ENCODE data around the gene CHMP2B. TPM values are rescaled to one million over a fixed set of nuclear protein-coding genes. Genes with fewer than 3 reads are reported as not detected.

The CHMP2B gene, protein sequence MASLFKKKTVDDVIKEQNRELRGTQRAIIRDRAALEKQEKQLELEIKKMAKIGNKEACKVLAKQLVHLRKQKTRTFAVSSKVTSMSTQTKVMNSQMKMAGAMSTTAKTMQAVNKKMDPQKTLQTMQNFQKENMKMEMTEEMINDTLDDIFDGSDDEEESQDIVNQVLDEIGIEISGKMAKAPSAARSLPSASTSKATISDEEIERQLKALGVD
- total RNA-seq = 28.2 TPM

DNA sequence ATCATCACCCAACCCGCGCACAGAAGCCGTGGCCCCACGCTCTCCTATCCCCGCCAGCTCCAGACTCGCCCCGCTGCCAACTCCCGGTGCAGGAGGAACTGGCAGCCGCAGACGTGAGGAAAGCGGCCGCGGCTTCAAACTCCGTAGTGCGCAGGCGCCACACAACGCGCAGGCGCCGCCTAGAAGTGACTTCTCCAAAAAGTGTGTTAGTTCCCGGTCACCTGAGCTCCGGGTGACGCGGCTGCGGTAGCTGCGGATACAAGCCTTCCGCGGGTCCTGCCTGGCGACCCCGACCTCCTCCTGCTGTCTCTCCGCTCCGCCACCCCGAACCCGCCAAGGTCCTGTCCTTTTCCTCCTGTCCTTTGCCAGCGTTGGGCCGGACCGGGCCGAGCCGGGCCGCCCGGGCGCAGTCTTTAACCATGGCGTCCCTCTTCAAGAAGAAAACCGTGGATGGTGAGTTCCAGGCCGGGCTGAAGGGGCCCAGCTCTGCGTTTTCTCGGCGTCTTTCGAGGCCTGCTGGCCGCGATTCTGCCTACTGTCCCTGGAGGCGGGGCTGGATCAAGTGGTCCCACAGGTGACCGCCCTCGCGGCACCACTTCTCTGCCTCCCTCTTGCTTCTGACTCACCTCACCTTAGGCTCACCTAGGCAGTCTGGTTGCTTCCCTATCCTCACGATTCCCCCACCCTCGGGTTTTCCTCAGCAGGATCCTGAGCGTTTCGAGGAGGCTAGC, at the start of gene CHMP2B:
TSS of gene CHMP2B (plus strand) at position 206 of the 731 bp plus-strand sequence. CDS start at position 420, 214 bp downstream.
- peak; percentile 96 to 97 for DNase-seq (ENCODE audit: extremely low spot score in 2 of 2)
- intact Hi-C loops (cut with DNase I) = no loop called here
- peak within 1 kb of the TSS; percentile 94 for H3K27ac ChIP-seq
- TF ChIP-seq, protein P1, sequence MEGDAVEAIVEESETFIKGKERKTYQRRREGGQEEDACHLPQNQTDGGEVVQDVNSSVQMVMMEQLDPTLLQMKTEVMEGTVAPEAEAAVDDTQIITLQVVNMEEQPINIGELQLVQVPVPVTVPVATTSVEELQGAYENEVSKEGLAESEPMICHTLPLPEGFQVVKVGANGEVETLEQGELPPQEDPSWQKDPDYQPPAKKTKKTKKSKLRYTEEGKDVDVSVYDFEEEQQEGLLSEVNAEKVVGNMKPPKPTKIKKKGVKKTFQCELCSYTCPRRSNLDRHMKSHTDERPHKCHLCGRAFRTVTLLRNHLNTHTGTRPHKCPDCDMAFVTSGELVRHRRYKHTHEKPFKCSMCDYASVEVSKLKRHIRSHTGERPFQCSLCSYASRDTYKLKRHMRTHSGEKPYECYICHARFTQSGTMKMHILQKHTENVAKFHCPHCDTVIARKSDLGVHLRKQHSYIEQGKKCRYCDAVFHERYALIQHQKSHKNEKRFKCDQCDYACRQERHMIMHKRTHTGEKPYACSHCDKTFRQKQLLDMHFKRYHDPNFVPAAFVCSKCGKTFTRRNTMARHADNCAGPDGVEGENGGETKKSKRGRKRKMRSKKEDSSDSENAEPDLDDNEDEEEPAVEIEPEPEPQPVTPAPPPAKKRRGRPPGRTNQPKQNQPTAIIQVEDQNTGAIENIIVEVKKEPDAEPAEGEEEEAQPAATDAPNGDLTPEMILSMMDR (IDR thresholded peaks at IDR 0.05) = no peak
- TF ChIP-seq POLR2A (IDR thresholded peaks at IDR 0.05) (peak in 1 of 2 donors; percentile 79), POLR2AphosphoS5 (IDR thresholded peaks at IDR 0.05; ENCODE audit: insufficient read depth in 1 of 2, low read depth in 1 of 2) (peak; percentile 87 to 98)
- peaks cover 39% of the 10 kb centered on the region for H3K4me1 ChIP-seq
- H3K27me3 ChIP-seq = no peaks in the 10 kb centered on the region
- no peaks in the 10 kb centered on the region for H3K36me3 ChIP-seq
- peak within 1 kb of the TSS; percentile 71 to 75 for H3K4me3 ChIP-seq
- H3K9me3 ChIP-seq = no peaks in the 10 kb centered on the region

DNA sequence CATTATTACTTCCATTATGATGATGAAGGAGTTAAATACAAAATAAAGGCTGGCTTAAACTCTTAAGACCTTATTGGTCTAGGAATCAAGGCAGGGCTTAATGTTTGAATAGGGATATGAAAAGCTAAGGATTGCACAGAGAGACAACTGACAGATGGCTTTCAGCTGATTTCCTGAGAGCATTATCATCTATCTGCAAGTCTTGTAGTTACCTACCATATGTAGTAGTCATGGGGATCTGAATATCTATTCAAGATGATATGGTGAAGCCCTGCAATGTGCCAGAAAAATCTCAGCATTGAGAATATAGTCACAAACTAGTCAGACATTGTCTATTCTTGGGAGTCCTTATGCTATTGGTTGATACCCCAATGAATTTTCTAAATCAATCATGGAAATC, 47.5 kb upstream of the CHMP2B start:
- DNase-seq (ENCODE audit: extremely low spot score in 2 of 2) = no peak
- H3K4me3 ChIP-seq = no peak overlapping the region
- no peaks in the 10 kb centered on the region for H3K9me3 ChIP-seq
- intact Hi-C loops (cut with DNase I) = no loop called here
- no peaks in the 10 kb centered on the region for H3K4me1 ChIP-seq
- no peak overlapping the region for H3K27ac ChIP-seq
- TF ChIP-seq POLR2AphosphoS5 (IDR thresholded peaks at IDR 0.05; ENCODE audit: insufficient read depth in 1 of 2, low read depth in 1 of 2) (no peak), POLR2A (IDR thresholded peaks at IDR 0.05) (no peak)
- TF ChIP-seq, protein P1 (IDR thresholded peaks at IDR 0.05) = no peak
- no peaks in the 10 kb centered on the region for H3K27me3 ChIP-seq
- no peaks in the 10 kb centered on the region for H3K36me3 ChIP-seq

DNA sequence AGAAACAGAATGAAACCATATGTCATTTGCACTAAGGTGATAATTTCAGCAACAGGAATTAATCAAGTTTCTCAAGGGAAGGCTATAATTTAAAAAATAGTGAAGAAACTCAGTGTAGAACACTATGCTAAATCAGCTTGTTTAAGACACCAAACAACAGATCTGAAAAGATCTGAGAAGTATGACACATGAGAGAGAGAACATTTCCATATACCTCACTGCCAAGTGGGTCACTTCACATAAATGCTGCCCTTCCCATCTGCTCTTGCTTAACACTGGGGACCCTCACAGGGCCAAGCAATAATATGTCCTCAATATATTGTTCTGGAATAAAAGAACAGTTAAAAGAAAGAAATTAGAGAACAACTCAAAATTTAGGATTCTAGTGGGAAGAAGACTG, 45.6 kb upstream of the CHMP2B start:
- Histone ChIP-seq H3K9me3 (no peaks in the 10 kb centered on the region), H3K4me1 (no peaks in the 10 kb centered on the region), H3K36me3 (no peaks in the 10 kb centered on the region), H3K27me3 (no peaks in the 10 kb centered on the region), H3K27ac (no peak overlapping the region), H3K4me3 (no peak overlapping the region)
- intact Hi-C loops (cut with DNase I) = no loop called here
- DNase-seq (ENCODE audit: extremely low spot score in 2 of 2) = no peak
- TF ChIP-seq POLR2A (IDR thresholded peaks at IDR 0.05) (no peak), POLR2AphosphoS5 (IDR thresholded peaks at IDR 0.05; ENCODE audit: insufficient read depth in 1 of 2, low read depth in 1 of 2) (no peak)
- TF ChIP-seq, protein P1 (IDR thresholded peaks at IDR 0.05) = no peak

DNA sequence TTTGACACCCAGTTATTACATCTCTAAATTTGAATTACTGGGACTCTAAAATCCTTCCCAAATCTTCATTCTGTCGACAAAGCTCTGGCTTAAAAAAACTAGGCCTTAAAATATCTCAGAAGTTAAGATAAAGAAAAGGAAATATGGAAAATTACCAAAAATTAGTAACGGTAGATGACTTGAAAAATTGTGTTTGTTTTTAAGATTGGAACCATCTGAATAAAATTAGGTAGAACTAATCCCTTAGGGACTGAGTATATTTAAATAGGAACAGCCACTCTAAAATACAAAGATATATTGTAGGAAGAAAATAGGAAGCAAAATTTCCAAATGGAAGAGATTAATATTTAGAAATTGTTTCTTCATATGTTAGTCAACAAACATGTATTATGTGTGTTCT, 45.1 kb upstream of the CHMP2B start:
- H3K9me3 ChIP-seq = no peaks in the 10 kb centered on the region
- intact Hi-C loops (cut with DNase I) = no loop called here
- no peak for DNase-seq (ENCODE audit: extremely low spot score in 2 of 2)
- H3K4me3 ChIP-seq = no peak overlapping the region
- H3K36me3 ChIP-seq = no peaks in the 10 kb centered on the region
- H3K4me1 ChIP-seq = no peaks in the 10 kb centered on the region
- TF ChIP-seq POLR2A (IDR thresholded peaks at IDR 0.05) (no peak), POLR2AphosphoS5 (IDR thresholded peaks at IDR 0.05; ENCODE audit: insufficient read depth in 1 of 2, low read depth in 1 of 2) (no peak)
- TF ChIP-seq, protein P1 (IDR thresholded peaks at IDR 0.05) = no peak
- H3K27me3 ChIP-seq = no peaks in the 10 kb centered on the region
- no peak overlapping the region for H3K27ac ChIP-seq
